ENCODE measurements around the gene ARFGAP1. TPM values are rescaled to one million over a fixed set of nuclear protein-coding genes. Genes with fewer than 3 reads are reported as not detected.

Gene ARFGAP1
- total RNA-seq, 1 donor from 2014 or later = 78.6 TPM

GRCh38 chr20:63306673-63307537, 34.3 kb downstream of the ARFGAP1 start:
- DNase-seq (ENCODE audit: low read depth) = no peak
- TF ChIP-seq, protein P1, sequence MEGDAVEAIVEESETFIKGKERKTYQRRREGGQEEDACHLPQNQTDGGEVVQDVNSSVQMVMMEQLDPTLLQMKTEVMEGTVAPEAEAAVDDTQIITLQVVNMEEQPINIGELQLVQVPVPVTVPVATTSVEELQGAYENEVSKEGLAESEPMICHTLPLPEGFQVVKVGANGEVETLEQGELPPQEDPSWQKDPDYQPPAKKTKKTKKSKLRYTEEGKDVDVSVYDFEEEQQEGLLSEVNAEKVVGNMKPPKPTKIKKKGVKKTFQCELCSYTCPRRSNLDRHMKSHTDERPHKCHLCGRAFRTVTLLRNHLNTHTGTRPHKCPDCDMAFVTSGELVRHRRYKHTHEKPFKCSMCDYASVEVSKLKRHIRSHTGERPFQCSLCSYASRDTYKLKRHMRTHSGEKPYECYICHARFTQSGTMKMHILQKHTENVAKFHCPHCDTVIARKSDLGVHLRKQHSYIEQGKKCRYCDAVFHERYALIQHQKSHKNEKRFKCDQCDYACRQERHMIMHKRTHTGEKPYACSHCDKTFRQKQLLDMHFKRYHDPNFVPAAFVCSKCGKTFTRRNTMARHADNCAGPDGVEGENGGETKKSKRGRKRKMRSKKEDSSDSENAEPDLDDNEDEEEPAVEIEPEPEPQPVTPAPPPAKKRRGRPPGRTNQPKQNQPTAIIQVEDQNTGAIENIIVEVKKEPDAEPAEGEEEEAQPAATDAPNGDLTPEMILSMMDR (conservative IDR thresholded peaks at IDR 0.05; ENCODE audit: low read depth, low read length) = no peak
- H3K4me3 ChIP-seq (ENCODE audit: low read depth, low read length) = no peak overlapping the region

- TF ChIP-seq, protein P1 (conservative IDR thresholded peaks at IDR 0.05; ENCODE audit: low read depth, low read length) = no peak
Measured at GRCh38 chr20:63307538-63308217, 35.1 kb downstream of the ARFGAP1 start.

GRCh38 chr20:63308218-63308911, 35.8 kb downstream of the ARFGAP1 start:
- DNase-seq (ENCODE audit: low read depth) = no peak
- no peak overlapping the region for H3K4me3 ChIP-seq (ENCODE audit: low read depth, low read length)
- TF ChIP-seq, protein P1 (conservative IDR thresholded peaks at IDR 0.05; ENCODE audit: low read depth, low read length) = no peak

More at GRCh38 chr20:63307538-63308217, 35.1 kb downstream of the ARFGAP1 start:
- H3K4me3 ChIP-seq (ENCODE audit: low read depth, low read length) = no peak overlapping the region
- DNase-seq (ENCODE audit: low read depth) = no peak

DNA sequence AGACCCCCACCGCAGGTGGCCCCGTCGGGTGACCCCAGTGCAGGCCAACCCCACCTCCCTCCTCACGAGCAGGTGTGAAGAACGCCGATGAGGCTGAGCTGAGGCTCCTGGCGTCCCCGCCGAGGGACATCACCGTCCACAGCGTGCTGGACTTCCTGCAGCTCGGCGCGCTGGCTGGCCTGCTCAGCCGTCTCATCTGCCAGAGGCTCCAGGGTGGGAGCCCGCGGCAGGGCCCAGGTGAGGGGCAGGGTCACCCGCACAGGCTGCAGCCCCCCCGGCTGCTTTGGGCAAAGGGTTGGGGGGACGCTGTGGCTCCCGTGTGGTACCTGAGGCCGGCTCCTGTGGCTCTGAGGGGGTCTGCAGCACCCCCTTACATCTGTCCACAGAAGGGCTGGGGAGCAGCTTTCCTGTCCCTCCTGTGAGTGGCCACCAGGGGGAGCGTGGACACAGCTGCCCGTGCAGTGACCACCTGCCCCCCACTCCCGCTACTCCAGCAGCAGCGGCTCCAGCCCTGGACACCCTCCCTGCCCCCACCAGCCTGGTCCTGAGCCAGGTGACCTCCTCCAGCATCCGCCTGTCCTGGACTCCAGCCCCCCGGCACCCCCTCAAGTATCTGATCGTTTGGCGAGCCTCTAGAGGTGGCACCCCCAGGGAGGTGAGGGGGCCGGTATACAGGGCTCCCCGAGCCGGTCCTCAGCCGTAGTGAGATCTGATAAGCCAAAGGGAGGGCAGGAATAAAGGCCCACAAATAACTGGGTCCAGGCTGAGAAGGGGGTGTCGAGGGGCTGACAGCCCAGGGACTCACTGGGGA, 36.9 kb downstream of the ARFGAP1 start:
- TF ChIP-seq, protein P1 (conservative IDR thresholded peaks at IDR 0.05; ENCODE audit: low read depth, low read length) = peak; percentile 65
- DNase-seq (ENCODE audit: low read depth) = no peak
- no peak overlapping the region for H3K4me3 ChIP-seq (ENCODE audit: low read depth, low read length)

- no peak overlapping the region for H3K4me3 ChIP-seq (ENCODE audit: low read depth, low read length)
- TF ChIP-seq, protein P1 (conservative IDR thresholded peaks at IDR 0.05; ENCODE audit: low read depth, low read length) = no peak
- no peak for DNase-seq (ENCODE audit: low read depth)
Measured at GRCh38 chr20:63310265-63310991, 37.8 kb downstream of the ARFGAP1 start.
